Ramos (cell line): ENCODE data around the gene MCM3AP.
"Not testable (repeated sequence)": the region's sequence is repeated elsewhere in the genome, so short reads cannot be mapped to it uniquely, and the experiment has no call there.

Experiments
- in situ Hi-C: fragments of 300-500 bp; cut with MboI; formaldehyde crosslinking; loops from one replicate; pipeline ENCODE4 v1.14.3; 2022; ENCODE audit warnings: low sequenced_read_pairs; ENCODE audit not compliant: unreplicated experiment

MCM3AP gene

GRCh38 chr21:46246345-46246744 is 39.1 kb downstream of the MCM3AP start:
- in situ Hi-C loops = no loop called here

- in situ Hi-C loops = no loop called here
Measured at GRCh38 chr21:46245213-46245915, 40.0 kb downstream of the MCM3AP start.

- in situ Hi-C loops = no loop called here
Measured at GRCh38 chr21:46244602-46245001, 40.8 kb downstream of the MCM3AP start.

DNA sequence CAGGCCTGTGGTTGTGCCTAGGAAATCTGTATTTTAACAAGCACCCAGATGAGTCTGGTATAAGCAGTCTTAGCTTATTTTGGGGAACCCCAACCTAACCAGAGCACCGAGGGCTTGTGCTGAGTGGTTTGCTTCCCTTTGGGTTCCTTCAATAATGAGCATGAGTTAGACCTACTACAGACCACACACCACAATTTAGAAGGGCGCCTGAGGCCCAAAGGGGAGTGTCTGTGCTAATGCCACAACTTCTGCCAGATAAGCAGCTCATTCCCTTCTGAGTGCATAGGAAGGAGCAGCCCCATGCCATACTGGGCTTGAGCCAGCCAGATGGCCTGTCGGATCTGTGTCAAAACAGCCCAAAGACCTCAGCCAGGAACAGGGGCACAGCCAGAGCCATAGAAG is 41.5 kb downstream of the MCM3AP start:
- in situ Hi-C loops = no loop called here

- in situ Hi-C loops = no loop called here
Measured at GRCh38 chr21:46243325-46243724, 42.1 kb downstream of the MCM3AP start.

GRCh38 chr21:46241577-46241976 is 43.8 kb downstream of the MCM3AP start:
- in situ Hi-C loops = not testable (repeated sequence)

DNA sequence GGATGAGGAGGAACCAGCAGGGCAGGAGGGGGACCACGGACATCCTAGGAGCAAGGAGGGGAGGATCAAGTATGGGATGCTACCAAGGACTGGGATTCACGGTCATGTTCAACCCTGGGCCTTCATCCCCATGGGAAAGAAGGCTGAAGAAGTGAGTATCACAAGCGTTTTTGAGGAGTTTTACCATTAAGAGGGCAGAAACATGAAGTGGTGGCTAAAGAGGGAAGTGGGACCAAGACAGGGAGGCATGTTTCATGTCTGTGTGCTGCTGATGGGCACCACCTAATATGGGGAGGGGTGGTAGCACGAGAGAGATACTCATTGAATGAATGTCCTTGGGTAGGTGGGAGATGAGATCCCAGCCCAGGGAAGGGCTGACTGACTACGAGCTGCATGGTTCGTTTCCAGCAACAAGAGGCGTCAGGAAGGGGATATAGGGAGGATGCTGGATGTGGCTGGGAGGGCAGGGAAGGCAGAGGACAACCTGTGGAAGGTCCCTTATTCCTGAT is 45.5 kb downstream of the MCM3AP start:
- in situ Hi-C loops = no loop called here

DNA sequence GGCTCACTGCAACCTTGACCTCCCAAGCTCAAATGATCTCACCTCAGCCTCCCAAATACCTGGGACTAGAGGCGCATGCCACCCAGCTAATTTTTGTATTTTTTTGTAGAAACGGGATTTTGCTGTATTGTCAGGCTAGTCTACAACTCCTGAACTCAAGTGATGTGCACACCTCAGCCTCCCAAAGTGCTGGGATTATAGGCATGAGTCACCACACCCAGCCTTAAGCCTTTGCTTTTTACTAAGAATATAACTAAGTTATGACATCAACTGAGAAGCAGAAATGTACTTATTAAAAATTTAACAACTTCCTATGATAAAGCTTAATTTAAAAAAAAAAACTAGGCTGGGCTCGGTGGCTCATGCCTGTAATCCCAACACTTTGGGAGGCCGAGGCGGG is 47.9 kb downstream of the MCM3AP start:
- in situ Hi-C loops = no loop called here

- in situ Hi-C loops = no loop called here
Measured at GRCh38 chr21:46234436-46234950, 50.9 kb downstream of the MCM3AP start.

GRCh38 chr21:46229923-46230260 is 55.5 kb downstream of the MCM3AP start:
- in situ Hi-C loops = no loop called here

DNA sequence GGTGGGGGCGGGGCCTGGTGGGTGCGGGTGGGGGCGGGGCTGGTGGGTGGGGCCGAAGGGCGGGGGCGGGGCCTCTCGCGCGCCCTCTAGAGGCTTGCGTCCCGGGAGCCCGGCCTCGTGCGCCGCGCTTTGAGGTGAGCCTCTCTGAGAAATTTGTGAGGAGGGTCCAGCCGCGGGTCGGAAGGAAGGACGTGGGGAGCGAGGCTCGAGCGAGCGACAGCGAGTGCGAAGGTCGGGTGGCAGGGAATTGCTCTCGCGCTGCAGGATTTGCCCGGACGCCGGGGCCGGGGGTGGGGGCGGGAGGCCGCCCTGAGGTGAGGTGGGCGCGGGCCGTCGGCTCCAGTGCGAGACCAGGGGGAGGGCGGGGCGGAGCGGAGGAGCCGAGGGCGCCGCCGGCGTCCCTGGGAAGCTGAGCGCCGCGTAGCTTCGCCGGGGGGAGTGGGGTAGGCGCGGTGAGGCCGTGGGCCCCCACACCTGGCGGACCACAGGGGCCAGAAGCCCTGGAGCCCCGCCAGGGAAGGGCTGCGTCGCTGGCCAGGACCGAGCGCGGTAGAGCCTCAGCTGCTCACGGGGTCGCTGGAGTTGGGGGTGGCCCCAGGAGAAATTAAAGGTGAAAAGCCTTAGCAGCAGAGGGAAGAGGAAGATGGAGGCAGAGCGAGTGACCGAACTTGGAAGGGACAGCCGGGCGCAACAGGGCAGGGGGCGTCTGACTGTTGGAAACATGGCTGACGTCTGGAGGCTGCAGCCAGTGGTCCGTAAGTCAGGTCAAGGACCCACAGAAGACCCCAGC is 56.1 kb downstream of the MCM3AP start:
- in situ Hi-C loops = no loop called here

DNA sequence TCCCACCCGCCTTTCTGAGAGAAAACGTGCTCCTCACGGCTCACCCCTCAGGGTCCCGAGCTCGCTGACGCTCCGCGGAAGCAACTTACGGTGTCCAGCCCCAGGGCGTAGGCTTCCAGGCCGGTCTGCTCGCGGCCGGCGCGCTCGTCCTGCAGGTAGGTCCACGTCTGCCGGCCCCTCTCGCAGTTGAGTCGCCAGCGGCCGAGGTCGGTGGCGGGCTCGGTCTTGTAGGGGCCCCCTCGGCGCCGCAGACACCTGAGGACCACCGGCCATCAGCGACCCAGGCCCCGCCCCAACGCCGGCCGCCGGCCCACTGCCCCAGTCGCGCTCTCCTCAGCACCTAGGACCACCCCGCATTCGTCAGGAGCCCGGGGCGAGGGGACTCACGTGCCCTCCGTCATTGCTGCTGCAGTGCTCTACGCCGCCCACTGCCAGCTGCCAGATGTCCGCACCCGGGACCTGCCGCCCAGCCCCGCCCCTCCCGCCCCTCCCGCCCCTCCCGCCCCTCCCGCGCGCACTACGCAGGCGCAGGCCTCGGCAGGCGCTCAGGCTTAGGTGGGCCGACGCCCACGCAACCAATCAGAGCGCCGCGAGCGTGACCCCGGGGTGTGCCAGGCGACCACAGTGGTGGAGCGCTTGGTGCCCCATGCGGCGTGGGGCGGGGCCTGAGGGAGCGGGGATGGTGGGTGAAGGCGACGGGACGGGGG is 56.9 kb downstream of the MCM3AP start, which contains the start of gene LSS:
TSS of gene LSS (minus strand) at position 430 of the 707 bp plus-strand sequence. CDS start at position 401, 29 bp downstream.
- in situ Hi-C loops = no loop called here

DNA sequence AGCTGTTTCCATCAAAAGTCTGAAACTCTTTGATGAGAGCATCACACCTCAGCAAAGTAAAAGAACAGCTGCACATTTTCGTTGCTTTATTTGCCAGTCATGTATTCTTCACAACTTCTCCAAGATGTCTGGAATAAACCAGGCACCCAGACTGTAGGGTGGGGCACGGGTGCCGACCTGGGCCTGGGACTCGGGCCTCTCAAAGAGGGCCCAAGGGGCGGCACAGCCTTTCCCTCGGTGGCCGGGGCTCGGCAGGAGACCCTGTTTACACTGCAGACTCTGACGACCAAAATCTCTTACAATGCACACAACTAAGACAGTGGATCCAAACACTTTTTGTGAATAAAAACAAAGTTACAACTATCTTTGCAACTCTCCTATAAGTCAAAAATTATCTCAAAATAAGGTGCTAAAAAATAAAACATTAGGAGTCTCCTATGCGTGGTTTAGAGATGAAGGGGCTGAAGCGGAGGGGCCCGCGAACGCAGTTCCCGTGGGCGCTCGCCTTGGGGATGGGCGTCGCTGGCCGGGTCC is 57.5 kb downstream of the MCM3AP start:
- in situ Hi-C loops = no loop called here

DNA sequence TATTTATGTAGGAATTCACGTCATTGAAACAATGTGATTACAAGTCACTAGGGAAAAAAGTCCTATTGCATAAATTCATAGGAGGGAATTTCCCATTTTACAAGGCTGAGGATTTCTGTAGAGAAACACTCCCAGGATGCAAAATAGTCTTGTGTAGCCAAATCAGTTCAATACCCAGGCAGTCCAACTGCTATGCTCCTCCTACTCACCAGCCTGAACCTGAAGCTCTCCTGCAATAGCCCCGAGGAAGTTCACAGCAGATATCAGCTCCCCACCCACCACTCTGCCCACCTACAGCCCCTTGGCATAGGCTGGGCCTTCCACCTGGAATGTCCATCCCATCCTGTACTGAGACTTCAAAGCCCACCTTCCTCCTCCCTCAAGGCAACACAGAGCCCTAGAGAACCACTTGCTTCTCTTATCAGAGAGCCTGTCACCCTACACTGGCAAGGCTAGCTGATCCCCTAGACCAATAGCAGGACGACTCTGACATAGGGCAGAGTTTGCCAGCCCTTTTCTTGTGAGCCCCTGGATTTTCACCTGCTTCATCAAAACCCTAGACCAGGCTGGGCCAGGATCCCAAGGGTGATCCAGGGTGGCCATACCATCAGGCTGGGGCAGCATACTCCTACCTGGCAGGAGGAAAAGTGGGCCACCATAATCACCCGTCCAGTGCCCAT is 58.4 kb downstream of the MCM3AP start:
- in situ Hi-C loops = no loop called here

- in situ Hi-C loops = no loop called here
Measured at GRCh38 chr21:46226146-46226545, 59.3 kb downstream of the MCM3AP start.

GRCh38 chr21:46223661-46224060 is 61.8 kb downstream of the MCM3AP start:
- in situ Hi-C loops = not testable (repeated sequence)

- in situ Hi-C loops = no loop called here
Measured at GRCh38 chr21:46223217-46223616, 62.2 kb downstream of the MCM3AP start.

- in situ Hi-C loops = no loop called here
Measured at GRCh38 chr21:46222436-46223116, 62.8 kb downstream of the MCM3AP start.

DNA sequence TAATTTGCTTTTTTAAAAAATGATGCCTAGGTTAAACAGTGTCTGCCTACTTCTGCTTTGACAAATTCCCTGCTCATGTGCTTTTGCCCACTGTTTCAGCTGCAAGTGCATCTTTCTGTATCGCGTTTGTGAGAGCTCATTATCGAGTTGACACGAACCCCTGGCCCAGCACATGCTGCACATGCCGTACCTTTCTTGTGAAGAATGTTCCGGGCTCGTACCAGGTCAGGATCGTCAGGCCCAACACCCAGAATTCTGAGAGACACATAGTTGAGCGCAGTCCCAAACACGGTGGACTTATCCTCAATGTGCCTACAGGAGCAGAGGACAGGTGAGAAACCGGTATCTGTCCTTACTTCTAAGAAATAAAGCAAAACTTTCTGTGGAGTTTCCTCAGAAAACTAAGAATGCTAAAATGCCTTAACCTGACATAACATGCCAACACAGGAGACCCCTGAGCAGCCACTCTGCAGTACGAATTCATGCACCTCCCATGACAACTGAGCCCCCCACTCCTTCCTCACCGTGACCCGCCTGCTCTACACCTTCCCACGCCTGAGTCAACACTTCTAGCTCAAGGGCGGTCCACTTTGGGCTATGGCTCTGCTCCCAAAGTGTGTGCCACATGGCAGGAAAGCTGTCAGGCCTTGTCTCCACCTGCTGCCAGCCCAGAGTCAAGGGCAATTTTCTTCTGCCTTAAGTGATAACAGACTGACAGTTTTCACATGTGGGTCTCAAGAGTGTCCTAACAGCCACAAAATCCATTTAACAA is 63.6 kb downstream of the MCM3AP start:
- in situ Hi-C loops = no loop called here
